Caco-2 (cell line): ENCODE data around the gene NDRG4. TPM values are rescaled to one million over a fixed set of nuclear protein-coding genes. Genes with fewer than 3 reads are reported as not detected.

Source experiments
- BruUV-seq: library from RNA; stranded (reverse); fragments of 400-500 nt; replicated peaks from 2 replicates; lab custom pipeline; 2021; lab: Mats Ljungman, UMichigan
- CTCF ChIA-PET: fragments of 300-600 bp; sonication (Branson Sonifier 250); formaldehyde crosslinking; loops from one replicate; lab custom pipeline; 2022; ENCODE audit warnings: antibody characterized with exemption; lab: Charles Lee
- POLR2A ChIA-PET: fragments of 300-600 bp; sonication (Branson Sonifier 250); formaldehyde crosslinking; loops from one replicate; lab custom pipeline; 2022; ENCODE audit warnings: antibody characterized with exemption; lab: Charles Lee
- DNase-seq, 2 experiments: peaks; one replicate each; pipeline versions ENCODE4 v3.0.0 to v3.0.0-alpha.2; 2020 to 2022
- H3K27me3 ChIP-seq: replicated peaks from 2 replicates; pipeline ENCODE4 v1.6.0; 2011; ENCODE audit warnings: low read length; ENCODE audit not compliant: control insufficient read depth, insufficient read depth
- H3K36me3 ChIP-seq: 2 replicates; pipeline ENCODE4 v1.5.1; 2011; ENCODE audit warnings: low read length; ENCODE audit not compliant: control insufficient read depth, insufficient read depth
- H3K4me1 ChIP-seq: fragments of 250-450 bp; sonication (Bioruptor Pico); 2 replicates; pipeline ENCODE4 v1.5.1; 2020; ENCODE audit warnings: mild to moderate bottlenecking
- H3K4me3 ChIP-seq: 2 replicates; pipeline ENCODE4 v1.5.1; 2011; ENCODE audit warnings: low read depth, mild to moderate bottlenecking, control low read depth, low read length
- H3K9me3 ChIP-seq: fragments of 250-450 bp; sonication (Bioruptor Pico); 2 replicates; pipeline ENCODE4 v1.5.1; 2020; ENCODE audit warnings: mild to moderate bottlenecking, moderate library complexity
- H3K27ac Mint-ChIP-seq: one replicate; pipeline ENCODE4 v1.8.0; 2022; ENCODE audit warnings: mixed read lengths; ENCODE audit not compliant: unreplicated experiment
- H3K27me3 Mint-ChIP-seq: one replicate; pipeline ENCODE4 v1.8.0; 2022; ENCODE audit warnings: mixed read lengths; ENCODE audit not compliant: insufficient read depth, unreplicated experiment
- H3K36me3 Mint-ChIP-seq: one replicate; pipeline ENCODE4 v1.8.0; 2022; ENCODE audit warnings: mild to moderate bottlenecking, mixed read lengths; ENCODE audit not compliant: insufficient read depth, unreplicated experiment
- H3K4me1 Mint-ChIP-seq: one replicate; pipeline ENCODE4 v1.8.0; 2022; ENCODE audit warnings: low read depth, mixed read lengths; ENCODE audit not compliant: unreplicated experiment
- H3K4me3 Mint-ChIP-seq: one replicate; pipeline ENCODE4 v1.8.0; 2022; ENCODE audit warnings: mild to moderate bottlenecking, moderate library complexity, mixed read lengths; ENCODE audit not compliant: unreplicated experiment
- H3K9me3 Mint-ChIP-seq: one replicate; pipeline ENCODE4 v1.8.0; 2022; ENCODE audit warnings: mixed read lengths; ENCODE audit not compliant: unreplicated experiment
- intact Hi-C: fragments of 100-400 bp; cut with micrococcal nuclease; formaldehyde crosslinking; loops from one replicate; pipeline ENCODE4 v1.10.0; 2022; ENCODE audit not compliant: unreplicated experiment
- total RNA-seq: library from RNA; stranded (reverse); gene quantifications from 2 replicates; pipeline ENCODE4 v1.2.3, GENCODE V29; 2022
- TF ChIP-seq, protein P1 (sequence below), 2 experiments: fragments of 200-600 bp in 1 of 2; IDR thresholded peaks; 1 replicate in 1 of 2; 2 replicates in 1 of 2; pipeline versions ENCODE4 v1.5.1 to v1.8.0; 2011 to 2022; ENCODE audit warnings: antibody characterized with exemption in 1 of 2, control low read depth in 1 of 2, inconsistent platforms in 1 of 2, low read depth in 1 of 2, low read length in 1 of 2, mild to moderate bottlenecking in 1 of 2, moderate library complexity in 1 of 2; ENCODE audit not compliant: insufficient read depth in 1 of 2, severe bottlenecking in 1 of 2, unreplicated experiment in 1 of 2

Gene NDRG4
- total RNA-seq, 1 experiment from 2014 or later = 10.7 TPM

DNA sequence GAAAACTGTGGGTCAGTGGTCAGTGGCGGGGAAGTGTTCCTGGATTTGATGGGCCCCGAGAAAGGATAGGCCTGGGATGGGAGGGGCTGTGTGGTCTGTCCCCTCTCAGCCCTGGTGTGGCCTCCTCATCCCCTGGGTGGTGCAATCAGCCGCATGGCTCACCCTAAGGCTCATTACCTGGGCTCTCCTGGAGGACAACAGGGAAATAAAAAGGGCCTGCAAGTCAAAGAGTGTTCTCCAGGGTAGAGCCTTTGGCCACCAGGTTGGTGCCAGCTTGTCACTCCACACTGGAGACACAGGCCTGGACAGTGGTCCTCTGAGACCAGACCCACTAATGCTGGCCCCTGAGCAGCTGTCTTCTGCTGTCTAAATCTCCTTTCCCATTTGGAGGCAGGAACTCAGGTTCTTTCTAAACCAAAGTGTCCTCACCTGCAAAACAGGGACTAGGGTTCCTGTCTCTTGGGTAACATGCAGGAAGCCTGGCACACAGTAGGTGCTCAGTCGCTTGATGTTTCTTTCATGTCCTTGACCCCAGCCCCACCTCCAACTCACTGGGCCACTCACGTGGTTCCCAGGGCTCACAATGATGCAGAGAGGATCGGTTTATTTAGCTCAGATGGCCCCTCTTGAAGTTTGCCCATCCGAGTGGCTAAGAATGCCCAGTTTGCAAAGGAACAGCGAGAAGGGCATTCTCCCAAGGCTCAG is 2.4 kb downstream of the NDRG4 start:
- Mint-ChIP-seq H3K27me3 (no peaks in the 10 kb centered on the region), H3K4me3 (peak overlapping the region; percentile 88), H3K36me3 (peaks cover 35% of the 10 kb centered on the region), H3K4me1 (no peaks in the 10 kb centered on the region), H3K9me3 (no peaks in the 10 kb centered on the region), H3K27ac (no peak overlapping the region)
- intact Hi-C loops = loop anchor here (5.0 kb wide), 1 partner anchor 165 kb away; no protein-coding TSS in a partner anchor
- H3K4me1 ChIP-seq = peaks cover 7% of the 10 kb centered on the region
- TF ChIP-seq, protein P1, sequence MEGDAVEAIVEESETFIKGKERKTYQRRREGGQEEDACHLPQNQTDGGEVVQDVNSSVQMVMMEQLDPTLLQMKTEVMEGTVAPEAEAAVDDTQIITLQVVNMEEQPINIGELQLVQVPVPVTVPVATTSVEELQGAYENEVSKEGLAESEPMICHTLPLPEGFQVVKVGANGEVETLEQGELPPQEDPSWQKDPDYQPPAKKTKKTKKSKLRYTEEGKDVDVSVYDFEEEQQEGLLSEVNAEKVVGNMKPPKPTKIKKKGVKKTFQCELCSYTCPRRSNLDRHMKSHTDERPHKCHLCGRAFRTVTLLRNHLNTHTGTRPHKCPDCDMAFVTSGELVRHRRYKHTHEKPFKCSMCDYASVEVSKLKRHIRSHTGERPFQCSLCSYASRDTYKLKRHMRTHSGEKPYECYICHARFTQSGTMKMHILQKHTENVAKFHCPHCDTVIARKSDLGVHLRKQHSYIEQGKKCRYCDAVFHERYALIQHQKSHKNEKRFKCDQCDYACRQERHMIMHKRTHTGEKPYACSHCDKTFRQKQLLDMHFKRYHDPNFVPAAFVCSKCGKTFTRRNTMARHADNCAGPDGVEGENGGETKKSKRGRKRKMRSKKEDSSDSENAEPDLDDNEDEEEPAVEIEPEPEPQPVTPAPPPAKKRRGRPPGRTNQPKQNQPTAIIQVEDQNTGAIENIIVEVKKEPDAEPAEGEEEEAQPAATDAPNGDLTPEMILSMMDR (IDR thresholded peaks at IDR 0.05; ENCODE audit: insufficient read depth in 1 of 2, low read depth in 1 of 2, low read length in 1 of 2, severe bottlenecking in 1 of 2, unreplicated experiment in 1 of 2) = no peak
- H3K27me3 ChIP-seq = no peaks in the 10 kb centered on the region
- H3K36me3 ChIP-seq = no peaks in the 10 kb centered on the region
- ChIA-PET CTCF (interaction anchor here (0.6 kb wide), 1 partner anchor 10 kb away, joined by 3 read pairs; no protein-coding TSS in a partner anchor), POLR2A (no interaction called here)
- DNase-seq = peak in 1 of 2 experiments; percentile 32
- BruUV-seq = no TSS peak
- no peaks in the 10 kb centered on the region for H3K9me3 ChIP-seq
- H3K4me3 ChIP-seq = no peak overlapping the region

DNA sequence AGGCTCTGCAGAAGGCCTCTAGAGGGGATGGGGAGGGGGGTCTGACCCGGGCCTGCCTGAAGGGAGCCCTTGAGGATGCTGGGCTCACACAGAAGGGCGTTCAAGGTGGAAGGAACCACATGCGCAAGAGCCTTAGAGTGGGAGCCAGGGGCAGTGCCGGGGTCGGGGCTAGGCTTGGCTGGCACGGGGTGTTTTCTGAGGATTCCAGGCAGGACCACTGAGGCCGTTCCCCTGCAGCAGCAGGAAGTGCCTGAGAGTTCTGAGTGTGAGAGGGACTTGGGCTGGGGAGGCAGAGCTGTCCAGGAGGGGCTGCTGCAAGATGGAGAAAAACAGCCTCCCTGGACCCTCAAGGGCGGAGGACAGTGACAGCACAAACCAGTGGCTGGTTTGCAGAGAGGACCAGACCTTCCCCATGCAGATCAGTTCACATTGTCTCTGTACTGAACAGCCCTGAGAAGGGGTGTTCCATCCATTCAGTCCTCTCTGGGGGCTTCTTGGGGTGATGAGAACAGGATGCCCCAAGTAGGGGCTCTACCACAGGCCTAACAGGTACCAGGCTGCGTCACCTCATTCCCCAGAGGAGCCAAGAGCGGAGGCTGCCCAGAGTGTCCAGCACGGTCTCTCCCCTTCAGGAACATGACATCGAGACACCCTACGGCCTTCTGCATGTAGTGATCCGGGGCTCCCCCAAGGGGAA is 3.4 kb downstream of the NDRG4 start:
- H3K4me3 ChIP-seq = no peak overlapping the region
- no peaks in the 10 kb centered on the region for H3K36me3 ChIP-seq
- H3K4me1 ChIP-seq = peaks cover 7% of the 10 kb centered on the region
- Mint-ChIP-seq H3K9me3 (no peaks in the 10 kb centered on the region), H3K27ac (no peak overlapping the region), H3K27me3 (no peaks in the 10 kb centered on the region), H3K36me3 (peaks cover 43% of the 10 kb centered on the region), H3K4me3 (no peak overlapping the region), H3K4me1 (no peaks in the 10 kb centered on the region)
- TF ChIP-seq, protein P1 (IDR thresholded peaks at IDR 0.05; ENCODE audit: insufficient read depth in 1 of 2, low read depth in 1 of 2, low read length in 1 of 2, severe bottlenecking in 1 of 2, unreplicated experiment in 1 of 2) = no peak
- no TSS peak for BruUV-seq
- H3K27me3 ChIP-seq = no peaks in the 10 kb centered on the region
- ChIA-PET POLR2A (no interaction called here), CTCF (interaction anchor here (0.7 kb wide), 1 partner anchor 314 kb away, joined by 3 read pairs; no protein-coding TSS in a partner anchor)
- no peaks in the 10 kb centered on the region for H3K9me3 ChIP-seq
- intact Hi-C loops = loop anchor here (5.0 kb wide), 1 partner anchor 166 kb away; no protein-coding TSS in a partner anchor
- DNase-seq = peak in 1 of 2 experiments; percentile 32

DNA sequence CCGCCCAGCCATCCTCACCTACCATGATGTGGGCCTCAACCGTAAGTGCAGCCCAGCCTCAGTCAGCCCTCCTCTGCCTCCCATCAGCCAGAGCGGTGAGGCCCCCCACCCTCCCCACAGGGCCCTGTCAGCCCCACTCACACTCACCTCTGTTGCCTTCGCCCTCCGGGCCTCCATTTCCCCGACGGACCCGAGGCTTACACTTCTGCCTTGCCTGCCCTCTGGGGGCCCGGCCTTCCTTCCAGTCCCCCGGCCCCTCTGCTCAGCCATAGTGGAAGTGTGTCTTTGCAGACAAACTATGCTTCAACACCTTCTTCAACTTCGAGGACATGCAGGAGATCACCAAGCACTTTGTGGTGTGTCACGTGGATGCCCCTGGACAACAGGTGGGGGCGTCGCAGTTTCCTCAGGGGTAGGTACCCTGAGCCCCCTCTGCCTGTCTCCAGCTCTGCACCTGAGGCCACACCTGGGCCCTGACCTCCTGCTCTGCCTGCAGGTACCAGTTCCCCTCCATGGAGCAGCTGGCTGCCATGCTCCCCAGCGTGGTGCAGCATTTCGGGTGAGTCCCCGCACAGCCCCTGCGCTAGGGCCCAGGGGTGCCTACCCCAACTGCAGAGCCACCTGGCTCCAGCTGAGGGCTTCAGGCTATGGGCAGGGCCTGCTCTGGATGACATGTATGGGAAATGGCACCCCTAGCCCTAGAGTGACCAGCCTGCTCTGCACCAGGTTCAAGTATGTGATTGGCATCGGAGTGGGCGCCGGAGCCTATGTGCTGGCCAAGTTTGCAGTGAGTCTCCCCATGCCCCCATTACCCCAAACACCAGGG is 4.1 kb downstream of the NDRG4 start:
- DNase-seq = peak in 1 of 2 experiments; percentile 35
- H3K4me1 ChIP-seq = peaks cover 7% of the 10 kb centered on the region
- peaks cover 45% of the 10 kb centered on the region for H3K36me3 Mint-ChIP-seq
- intact Hi-C loops = loop anchor here (5.0 kb wide), 1 partner anchor 167 kb away; no protein-coding TSS in a partner anchor
- no peak overlapping the region for H3K4me3 ChIP-seq
- H3K4me3 Mint-ChIP-seq = no peak overlapping the region
- ChIA-PET POLR2A (no interaction called here), CTCF (no interaction called here)
- no peaks in the 10 kb centered on the region for H3K9me3 ChIP-seq
- H3K27ac Mint-ChIP-seq = no peak overlapping the region
- TF ChIP-seq, protein P1 (IDR thresholded peaks at IDR 0.05; ENCODE audit: insufficient read depth in 1 of 2, low read depth in 1 of 2, low read length in 1 of 2, severe bottlenecking in 1 of 2, unreplicated experiment in 1 of 2) = no peak
- no peaks in the 10 kb centered on the region for H3K9me3 Mint-ChIP-seq
- no TSS peak for BruUV-seq
- H3K4me1 Mint-ChIP-seq = no peaks in the 10 kb centered on the region
- H3K27me3 ChIP-seq = no peaks in the 10 kb centered on the region
- H3K36me3 ChIP-seq = no peaks in the 10 kb centered on the region
- no peaks in the 10 kb centered on the region for H3K27me3 Mint-ChIP-seq
